ENCODE measurements around the gene SOAT2. TPM values are rescaled to one million over a fixed set of nuclear protein-coding genes. Genes with fewer than 3 reads are reported as not detected.
"Not testable (repeated sequence)": the region's sequence is repeated elsewhere in the genome, so short reads cannot be mapped to it uniquely, and the experiment has no call there.

The SOAT2 gene
- polyA plus RNA-seq, 3 donors = 1.2 to 1.6 (median 1.4) TPM

GRCh38 chr12:53101931-53102781, 1.1 kb upstream of the SOAT2 start:
- DNase-seq (ENCODE audit: low read depth in 3 of 3, low spot score in 2 of 3) = no peak

DNA sequence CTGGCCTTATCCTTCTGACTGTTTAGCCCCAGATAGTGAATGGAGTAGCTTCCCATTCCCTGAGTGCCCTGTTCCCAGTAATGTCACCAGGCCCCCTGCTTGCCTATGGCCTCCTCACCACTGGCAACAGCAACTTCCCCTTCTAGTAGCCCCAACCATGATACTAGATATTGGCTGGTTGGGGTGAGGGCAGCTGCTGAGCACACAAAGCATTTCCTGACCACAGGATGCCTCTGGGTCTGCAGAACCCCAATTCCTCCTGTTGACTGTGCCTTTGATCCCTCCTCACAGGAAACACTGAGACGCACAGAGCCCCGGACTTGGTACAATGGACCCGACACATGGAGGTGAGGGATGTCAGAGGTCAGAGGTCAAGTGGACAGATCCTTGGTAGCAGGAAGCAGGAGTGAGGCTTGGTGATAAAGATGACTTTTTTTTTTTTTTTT, 597 bp downstream of the SOAT2 start:
- no peak for DNase-seq (ENCODE audit: low read depth in 3 of 3, low spot score in 2 of 3)

GRCh38 chr12:53105256-53105655, 2.0 kb downstream of the SOAT2 start:
- DNase-seq (ENCODE audit: low read depth in 3 of 3, low spot score in 2 of 3) = no peak

DNA sequence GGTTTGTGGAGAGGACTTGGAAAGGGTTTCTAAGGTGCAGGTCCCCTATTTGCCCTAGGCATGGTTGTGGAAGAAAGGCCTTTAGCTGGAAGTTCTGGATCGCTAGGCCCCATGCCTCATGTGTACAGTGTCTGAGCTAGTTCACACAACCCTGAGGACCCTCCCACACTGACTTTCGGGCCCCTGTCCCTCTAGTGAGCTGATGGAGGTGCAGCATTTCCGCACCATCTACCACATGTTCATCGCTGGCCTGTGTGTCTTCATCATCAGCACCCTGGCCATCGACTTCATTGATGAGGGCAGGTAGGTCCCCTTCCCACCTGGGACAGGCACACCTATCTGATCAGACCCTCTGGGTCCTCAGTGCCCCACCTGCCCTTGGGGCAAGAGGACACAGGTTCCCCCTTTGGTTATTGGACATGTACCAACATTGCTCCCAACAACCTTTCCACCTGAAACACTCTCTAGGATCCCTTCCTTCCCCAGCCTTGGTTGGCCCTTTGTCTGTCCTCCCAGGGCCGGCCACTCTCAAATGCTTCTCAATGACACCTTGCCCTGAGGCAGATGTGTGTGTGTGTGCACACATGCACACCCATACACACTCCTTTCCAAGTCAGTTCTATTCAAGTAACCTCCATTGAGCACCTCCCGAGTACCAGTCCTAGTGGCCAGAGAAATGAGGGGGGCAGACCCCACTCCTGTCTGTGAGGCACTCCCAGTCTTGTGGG, 2.6 kb downstream of the SOAT2 start:
- no peak for DNase-seq (ENCODE audit: low read depth in 3 of 3, low spot score in 2 of 3)

GRCh38 chr12:53107122-53107521, 3.8 kb downstream of the SOAT2 start:
- DNase-seq (ENCODE audit: low read depth in 3 of 3, low spot score in 2 of 3) = no peak

- DNase-seq (ENCODE audit: low read depth in 3 of 3, low spot score in 2 of 3) = not testable (repeated sequence)
Observed at GRCh38 chr12:53112431-53112830, 9.1 kb downstream of the SOAT2 start.

DNA sequence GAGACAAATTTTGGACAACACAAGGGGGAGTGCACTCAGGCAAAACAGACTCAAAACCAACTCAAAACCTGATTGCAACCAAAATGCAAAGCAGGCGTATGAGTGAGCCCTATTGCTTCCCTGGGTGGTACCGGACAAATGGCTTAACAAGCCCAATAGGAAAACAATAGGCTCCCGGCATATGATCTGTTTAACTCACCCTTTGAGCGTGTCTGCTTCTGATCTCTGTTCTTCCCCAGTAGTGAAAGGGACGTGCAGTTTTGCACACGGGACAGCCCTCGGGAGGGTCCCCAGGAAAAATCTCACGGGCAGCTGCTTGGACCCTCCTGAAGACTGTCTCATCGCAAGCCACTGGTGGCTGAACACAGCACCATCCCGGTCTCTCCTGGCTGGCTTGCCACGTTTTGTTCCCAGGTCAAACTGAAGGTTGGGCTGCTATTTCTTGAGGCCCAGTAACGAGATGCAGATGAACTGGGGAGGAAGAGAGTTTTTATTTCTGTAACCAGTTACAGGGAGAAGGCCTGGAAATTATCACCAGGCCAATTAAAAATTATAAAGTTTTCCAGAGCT, 9.9 kb downstream of the SOAT2 start:
- DNase-seq (ENCODE audit: low read depth in 3 of 3, low spot score in 2 of 3) = no peak

- no peak for DNase-seq (ENCODE audit: low read depth in 3 of 3, low spot score in 2 of 3)
Observed at GRCh38 chr12:53113951-53114350, 10.7 kb downstream of the SOAT2 start.

GRCh38 chr12:53115112-53115890, 12.0 kb downstream of the SOAT2 start:
- no peak for DNase-seq (ENCODE audit: low read depth in 3 of 3, low spot score in 2 of 3)

DNA sequence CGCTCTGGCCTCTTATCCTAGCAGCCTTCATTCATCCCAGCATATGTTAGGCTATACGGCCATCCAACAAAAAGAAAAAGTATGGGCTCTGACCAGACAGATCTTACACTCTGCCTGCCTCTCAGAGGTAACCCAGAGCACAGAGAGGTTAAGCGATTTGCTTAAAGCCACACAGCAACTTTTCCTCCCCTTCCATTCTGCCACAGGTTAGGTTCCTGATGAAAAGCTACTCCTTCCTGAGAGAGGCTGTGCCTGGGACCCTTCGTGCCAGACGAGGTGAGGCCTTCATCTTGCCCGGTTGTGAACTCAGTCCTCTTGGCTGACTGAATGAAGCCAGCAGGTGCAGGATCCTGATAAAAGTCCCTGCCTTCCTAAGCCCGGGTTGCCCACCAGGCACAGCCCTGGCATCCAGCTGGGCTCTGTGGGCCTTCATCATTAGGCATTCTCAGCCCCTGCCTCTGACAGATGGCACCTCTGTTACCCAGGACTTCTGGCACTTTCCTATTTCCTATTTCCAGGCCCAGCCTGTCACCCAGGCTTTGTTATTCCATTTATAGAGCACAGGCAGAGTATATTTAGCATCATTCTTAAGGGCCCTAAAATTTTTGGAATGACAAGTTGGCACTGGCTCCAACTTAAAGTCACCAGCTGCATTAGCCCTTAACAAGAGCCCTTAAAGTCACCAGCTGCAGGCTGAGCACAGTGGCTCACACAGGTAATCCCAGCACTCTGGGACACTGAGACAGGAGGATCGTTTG, 12.8 kb downstream of the SOAT2 start:
- DNase-seq (ENCODE audit: low read depth in 3 of 3, low spot score in 2 of 3) = no peak

DNA sequence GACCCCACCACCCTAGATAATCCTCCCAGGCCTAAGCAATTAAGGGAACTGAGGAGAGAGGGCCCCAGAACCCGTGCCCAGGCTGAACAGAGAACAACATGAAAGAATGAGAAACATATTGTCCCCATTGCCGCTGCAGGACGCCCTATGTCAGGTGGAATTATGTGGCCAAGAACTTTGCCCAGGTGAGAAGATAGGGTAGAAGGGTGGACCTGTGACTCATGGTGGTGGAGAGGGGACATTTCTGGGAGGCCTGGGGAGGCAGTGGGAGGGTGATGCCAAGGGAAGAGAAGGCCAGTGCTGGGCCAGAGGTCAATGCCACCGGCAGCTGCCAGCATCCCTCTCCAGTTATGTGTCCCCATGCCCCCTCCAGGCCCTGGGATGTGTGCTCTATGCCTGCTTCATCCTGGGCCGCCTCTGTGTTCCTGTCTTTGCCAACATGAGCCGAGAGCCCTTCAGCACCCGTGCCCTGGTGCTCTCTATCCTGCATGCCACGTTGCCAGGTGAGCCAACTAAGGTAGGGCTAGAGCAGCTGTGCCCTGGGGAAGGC, 15.5 kb downstream of the SOAT2 start:
- no peak for DNase-seq (ENCODE audit: low read depth in 3 of 3, low spot score in 2 of 3)

DNA sequence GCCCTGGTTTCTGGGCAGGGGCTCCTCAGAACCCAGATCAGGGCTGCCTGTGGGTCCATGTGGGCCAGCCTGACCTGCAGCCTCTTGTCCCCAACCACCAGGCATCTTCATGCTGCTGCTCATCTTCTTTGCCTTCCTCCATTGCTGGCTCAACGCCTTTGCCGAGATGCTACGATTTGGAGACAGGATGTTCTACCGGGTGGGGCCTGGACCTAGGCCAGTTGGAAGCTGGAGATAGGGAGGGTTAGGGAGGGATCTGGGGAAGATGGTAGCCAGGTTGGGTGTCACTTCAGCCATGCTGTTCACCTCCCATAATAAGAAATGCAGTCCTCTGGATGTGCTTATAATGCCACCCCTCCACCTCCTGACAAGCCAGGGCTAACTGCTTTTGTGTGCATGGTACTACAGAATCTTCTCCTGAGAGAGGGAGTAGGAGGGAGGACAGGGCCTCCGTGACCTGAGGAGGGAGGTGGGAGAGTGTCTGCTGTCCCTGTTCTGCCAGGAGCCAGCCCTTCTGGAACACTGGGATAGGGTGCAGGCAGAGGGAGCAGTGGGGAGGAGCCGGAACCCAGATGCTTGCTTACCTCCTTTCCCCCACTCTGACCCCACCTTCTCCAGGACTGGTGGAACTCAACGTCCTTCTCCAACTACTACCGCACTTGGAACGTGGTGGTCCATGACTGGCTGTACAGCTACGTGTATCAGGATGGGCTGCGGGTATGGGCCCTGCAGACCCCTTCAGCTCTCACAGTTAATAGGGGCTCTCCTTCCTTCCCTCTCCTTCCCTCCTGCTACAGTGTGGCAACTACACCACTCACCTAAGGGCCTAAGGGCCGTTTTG, 17.6 kb downstream of the SOAT2 start:
- no peak for DNase-seq (ENCODE audit: low read depth in 3 of 3, low spot score in 2 of 3)

- no peak for DNase-seq (ENCODE audit: low read depth in 3 of 3, low spot score in 2 of 3)
Observed at GRCh38 chr12:53122961-53123468, 19.7 kb downstream of the SOAT2 start.

DNA sequence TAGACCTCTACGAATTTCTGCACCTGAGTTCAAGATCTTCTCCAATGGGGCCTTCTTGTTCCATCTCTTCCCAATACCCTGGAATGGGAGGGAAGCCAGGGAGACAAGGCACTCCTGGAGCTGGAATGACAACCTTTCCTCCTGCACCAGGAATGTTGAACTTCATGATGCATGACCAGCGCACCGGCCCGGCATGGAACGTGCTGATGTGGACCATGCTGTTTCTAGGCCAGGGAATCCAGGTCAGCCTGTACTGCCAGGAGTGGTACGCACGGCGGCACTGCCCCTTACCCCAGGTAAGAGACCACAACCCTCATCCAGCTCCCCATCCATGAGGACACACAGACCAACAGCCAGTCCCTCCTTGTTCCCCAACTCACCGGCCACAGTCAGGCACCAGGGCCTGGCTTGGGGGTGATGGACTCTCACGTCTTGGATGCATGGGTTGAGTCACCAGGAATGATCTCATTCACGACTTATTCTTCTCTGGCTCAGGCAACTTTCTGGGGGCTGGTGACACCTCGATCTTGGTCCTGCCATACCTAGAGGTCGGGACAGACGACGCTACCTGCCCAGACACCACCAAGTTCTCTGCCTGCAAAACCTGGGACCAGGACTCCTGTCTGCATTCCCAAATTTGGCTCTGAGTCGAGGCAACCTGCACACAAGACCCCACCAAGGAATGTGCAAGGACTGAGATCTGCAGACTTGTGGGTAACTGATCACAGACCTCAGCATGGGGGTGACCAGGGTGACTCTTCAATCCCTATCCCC, 20.5 kb downstream of the SOAT2 start:
- no peak for DNase-seq (ENCODE audit: low read depth in 3 of 3, low spot score in 2 of 3)

GRCh38 chr12:53124352-53124723, 21.1 kb downstream of the SOAT2 start:
- no peak for DNase-seq (ENCODE audit: low read depth in 3 of 3, low spot score in 2 of 3)

- no peak for DNase-seq (ENCODE audit: low read depth in 3 of 3, low spot score in 2 of 3)
Observed at GRCh38 chr12:53127169-53127568, 23.9 kb downstream of the SOAT2 start.

- DNase-seq (ENCODE audit: low read depth in 3 of 3, low spot score in 2 of 3) = no peak
Observed at GRCh38 chr12:53128780-53129569, 25.7 kb downstream of the SOAT2 start.

All from right renal cortex interstitium (tissue), 3 donors.